NCI-H2081 treated with DMSO at 0.1 percent for 48 hours (cell line): ENCODE measurements around the gene EREG.
"Not testable (repeated sequence)": the region's sequence is repeated elsewhere in the genome, so short reads cannot be mapped to it uniquely, and the experiment has no call there.

ENCODE experiments used
- DNase-seq: peaks from one replicate; lab custom pipeline; 2025; lab: John Stamatoyannopoulos, UW

The EREG gene

DNA sequence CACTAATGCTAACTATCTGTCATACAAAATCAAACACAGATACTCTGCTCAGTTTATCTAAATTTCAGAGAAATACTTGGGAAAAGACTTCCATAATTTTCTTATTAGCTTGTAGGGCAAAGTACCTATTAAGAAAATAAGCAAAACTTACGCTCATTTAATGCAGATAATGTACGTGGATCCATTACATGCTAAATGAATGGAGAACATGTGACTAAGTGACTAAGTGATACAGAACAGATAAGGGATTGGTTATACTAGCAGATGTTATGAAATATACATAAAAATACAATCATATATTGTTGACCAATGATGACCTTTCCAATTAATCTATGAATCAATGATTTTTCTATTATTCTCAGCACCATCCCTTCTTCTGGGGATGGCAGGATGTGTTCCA lies 25.7 kb downstream of the EREG start:
- no peak for DNase-seq

DNA sequence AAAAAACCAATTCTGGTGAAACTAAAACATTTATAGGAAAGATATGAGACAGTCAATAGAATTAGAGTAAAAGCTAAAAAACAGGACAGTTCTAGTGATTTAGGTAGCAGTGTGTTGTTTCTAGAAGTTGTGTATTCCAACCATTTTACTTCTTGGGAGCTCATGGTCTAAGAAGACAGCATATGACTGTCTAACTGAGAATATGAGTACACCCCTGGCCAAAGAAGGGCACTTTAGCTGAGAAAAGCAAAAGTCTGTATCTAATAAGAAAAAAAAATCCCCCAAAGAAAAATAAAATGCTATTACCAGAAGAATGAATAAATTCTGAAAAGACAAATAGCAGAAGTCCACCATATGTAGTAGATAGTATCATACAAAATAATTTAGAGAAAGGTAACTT lies 26.4 kb downstream of the EREG start:
- DNase-seq, result no peak

- DNase-seq, result no peak
These were observed 27.0 kb downstream of the EREG start for GRCh38 chr4:74391890-74392475.

- no peak for DNase-seq
These were observed 29.7 kb downstream of the EREG start for GRCh38 chr4:74394476-74395136.

DNA sequence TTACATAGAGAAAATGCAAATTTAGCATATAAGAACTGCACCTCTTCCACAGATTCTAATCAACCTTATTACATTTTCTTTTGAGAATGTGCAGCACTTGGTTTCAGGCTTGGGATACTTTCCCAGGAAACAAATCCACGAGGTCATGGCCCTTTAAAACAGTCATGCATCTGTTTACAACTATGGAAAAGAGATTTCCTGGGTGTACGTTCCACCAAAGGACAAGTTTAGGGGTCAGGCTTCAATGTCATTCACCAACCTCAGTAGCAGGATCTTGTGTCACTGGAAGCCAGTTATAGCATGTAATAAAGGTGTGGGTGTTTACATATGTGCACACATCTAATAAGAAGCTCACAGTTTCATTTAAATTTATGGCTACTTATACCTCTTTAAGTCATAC lies 30.7 kb downstream of the EREG start:
- DNase-seq, result no peak

DNA sequence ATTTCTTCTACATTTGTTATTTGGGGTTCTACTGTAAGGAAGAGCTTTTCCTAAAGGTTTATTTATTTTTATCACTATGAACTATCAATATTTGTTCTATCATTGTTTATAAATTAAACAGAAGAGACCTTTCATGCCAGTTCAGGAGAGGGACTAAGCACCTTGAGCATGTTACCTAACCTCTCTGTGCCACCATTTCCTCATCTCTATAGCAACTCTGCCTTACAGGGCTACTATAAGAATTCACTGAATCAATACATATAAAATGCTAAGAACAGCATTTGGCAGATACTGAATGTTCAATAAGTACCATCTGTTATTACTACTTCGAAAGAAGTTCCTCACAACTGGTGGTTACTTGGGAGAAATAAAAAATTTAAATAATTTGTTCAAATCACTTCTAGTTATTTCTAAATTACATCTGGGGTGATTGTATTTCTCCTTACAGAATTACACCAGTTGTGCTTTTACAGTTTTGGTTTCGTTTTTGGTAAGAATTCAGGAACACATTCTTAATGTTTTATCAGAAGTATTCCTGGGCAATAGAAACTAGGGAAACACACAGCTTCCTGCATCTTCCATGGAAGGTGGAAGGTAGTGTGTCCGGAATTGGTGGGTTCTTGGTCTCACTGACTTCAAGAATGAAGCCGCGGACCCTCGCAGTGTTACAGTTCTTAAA lies 32.9 kb downstream of the EREG start:
- DNase-seq, result no peak

DNA sequence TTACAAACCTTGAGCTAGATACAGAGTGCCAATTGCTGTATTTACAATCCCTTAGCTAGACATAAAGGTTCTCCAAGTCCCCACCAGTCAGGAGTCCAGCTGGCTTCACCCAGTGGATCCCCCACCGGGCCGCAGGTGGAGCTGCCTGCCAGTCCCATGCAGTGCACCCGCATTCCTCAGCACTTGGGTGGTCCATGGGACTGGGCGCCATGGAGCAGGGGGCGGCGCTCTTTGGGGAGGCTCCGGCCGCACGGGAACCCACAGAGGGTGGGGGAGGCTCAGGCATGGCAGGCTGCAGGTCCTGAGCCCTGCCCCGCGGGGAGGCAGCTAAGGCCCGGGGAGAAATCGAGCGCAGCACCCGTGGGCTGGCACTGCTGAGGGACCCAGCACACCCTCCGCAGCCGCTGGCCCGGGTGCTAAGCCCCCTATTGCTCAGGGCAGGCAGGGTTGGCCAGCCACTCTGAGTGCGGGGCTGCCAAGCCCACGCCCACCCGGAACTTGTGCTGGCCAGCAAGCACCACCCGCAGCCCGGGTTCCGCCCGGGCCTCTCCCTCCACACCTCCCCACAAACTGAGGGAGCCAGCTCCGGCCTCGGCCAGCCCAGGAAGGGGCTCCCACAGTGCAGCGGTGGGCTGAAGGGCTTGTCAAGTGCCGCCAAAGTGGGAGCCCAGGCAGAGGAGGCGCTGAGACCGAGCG lies 34.1 kb downstream of the EREG start:
- DNase-seq, result not testable (repeated sequence)

GRCh38 chr4:74400395-74400794 lies 35.5 kb downstream of the EREG start:
- no peak for DNase-seq

GRCh38 chr4:74402692-74403456 lies 37.9 kb downstream of the EREG start:
- no peak for DNase-seq

GRCh38 chr4:74407891-74408290 lies 42.9 kb downstream of the EREG start:
- DNase-seq, result no peak

DNA sequence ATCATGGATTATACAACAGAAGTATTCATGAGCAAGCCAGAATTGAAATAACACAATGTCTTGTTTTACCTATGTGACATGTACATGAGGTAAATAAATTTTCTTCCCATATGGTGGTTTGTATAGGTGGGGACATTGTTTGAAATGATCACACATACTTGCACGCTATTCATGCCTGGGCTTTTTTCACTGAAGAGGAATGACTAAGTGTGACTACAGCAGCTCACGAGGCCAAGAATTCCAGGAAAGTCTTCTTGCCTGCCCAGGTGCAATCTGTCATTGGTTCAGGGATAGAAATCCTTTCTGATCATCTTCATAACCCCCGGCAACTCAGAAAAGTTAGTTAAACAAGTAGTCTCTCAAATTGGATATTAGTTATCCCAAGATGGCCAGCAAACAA lies 43.7 kb downstream of the EREG start:
- DNase-seq, result no peak

DNA sequence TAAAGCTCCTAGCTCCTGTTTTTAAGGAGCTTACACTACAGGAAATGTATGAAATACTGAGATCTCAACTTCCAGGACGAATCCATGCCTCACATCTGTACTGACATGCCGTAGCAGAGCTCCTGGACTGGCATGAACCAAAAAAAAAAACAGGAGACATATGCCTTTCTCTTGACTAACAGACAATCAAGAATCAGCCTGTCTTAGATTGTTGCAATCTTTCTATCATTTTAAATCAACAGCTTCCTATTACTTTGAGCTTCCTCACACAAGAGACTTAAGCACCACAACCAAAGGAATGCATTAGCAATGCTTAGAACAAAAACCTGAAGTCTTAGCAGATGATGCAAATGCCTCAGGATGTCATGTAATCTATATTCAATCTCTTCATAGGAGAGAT lies 45.3 kb downstream of the EREG start:
- DNase-seq, result no peak

DNA sequence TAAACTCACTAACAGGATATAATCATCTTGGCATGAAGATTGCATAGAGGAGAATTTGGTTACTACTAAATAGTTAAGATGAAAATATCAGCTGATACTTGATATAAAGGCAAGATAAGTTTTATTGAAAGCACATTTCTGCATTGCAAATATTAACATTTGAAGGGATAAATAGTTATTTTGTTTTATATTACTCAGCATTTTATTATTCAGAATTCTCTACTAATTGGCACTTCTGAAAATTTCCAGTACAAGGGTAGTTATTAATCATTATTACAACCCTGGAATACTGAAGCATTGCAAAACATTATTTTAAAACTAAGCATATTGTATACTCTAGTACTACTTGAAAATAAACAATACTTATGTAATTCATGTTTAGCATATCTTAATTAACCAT lies 47.3 kb downstream of the EREG start:
- no peak for DNase-seq

GRCh38 chr4:74413265-74413664 lies 48.3 kb downstream of the EREG start:
- DNase-seq, result no peak

GRCh38 chr4:74414149-74414809 lies 49.3 kb downstream of the EREG start:
- DNase-seq, result no peak

DNA sequence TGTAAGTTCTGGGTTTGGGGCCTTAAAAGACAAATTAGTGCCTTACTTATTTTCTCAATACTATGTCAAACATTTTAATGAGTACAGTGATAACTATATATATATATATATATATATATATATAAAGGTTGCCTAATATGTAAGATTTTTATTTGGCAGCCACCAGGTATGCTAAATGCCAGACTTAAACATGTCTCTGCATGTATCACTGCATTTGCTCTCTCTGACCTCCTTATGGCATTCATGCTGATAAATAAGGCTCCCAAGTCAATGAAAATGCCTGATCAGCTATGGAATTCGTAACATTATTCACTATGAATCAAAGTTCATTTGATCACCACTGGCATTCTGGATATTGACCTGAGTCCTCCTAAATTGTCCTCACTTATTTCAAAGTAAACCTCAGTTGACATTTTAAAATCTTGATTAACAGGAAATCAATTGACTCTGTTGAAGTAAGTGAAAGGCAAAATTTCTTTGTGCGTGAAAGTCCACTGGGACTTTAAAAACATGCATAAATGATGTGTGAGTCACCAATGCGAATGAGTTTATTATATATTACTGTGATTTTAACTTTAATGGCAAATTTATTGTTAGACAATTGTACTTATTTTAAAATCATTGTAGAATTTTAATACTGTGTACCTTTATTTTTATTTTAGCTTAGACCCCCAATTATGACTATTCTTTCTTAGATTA lies 50.8 kb downstream of the EREG start:
- no peak for DNase-seq

DNA sequence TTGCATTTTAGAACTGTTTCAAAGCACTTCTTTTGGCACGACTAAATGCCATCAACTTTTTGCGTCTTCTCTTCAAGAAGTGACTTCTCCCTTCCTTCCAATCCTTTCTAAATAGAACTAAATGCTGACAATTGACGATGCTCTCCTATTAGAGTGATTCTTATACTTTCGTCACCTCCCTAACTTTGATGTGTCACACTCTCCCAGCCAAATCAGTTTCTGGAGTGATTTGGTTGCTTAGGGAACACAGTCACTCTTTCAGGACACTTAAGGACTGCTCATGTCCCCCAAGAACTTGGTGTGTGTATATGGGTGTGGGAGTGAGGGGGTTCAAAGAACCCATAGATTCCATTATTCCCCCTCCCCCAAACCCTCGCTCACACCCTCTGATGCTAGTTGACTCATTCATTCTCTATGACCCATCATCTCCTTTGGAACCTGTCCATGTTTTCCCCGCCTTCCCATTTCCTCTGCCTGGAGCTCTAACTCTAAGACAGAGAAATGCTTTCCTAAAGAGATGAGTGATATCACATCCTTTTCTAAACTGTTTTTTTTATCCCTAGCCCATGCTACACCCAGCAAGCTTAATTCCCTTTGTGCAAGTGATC lies 53.2 kb downstream of the EREG start:
- no peak for DNase-seq

DNA sequence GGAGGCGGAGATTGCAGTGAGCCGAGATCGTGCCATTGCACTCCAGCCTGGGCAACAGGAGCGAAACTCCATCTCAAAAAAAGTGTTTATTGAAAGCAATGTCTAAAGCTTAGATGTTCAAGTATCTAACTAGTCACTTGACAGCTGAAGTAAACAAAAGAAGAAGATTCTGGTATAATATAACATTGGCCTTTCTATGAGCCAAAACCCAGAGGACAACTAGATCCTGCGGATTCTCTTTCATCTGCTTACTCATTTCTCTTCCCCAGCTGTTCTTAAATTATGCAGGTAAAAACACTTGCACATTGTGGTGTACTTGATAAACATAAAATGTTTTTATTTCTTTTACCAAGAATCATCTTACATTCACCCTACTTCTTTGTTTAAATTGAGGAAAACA lies 55.9 kb downstream of the EREG start:
- no peak for DNase-seq

DNA sequence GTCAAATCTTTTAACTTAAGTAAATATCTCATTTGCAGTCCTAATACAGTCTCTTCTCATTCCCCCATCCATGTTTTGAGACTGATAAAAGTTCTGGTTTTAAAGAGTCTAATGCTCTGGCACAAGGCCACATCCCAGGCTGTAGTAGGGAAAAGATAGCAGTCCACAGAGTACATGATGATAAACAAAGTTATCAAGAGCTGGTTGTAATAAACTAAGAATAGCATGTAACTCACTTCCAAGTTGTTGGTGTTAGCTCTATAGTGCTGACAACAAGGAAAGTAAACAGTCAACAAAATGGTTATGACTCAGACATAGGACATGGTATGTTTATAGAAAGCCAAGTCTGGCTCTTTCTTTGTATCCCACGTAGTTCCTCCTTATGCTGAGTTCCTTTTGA lies 58.2 kb downstream of the EREG start:
- DNase-seq, result no peak

- DNase-seq, result no peak
These were observed 59.2 kb downstream of the EREG start for GRCh38 chr4:74424111-74424510.

DNA sequence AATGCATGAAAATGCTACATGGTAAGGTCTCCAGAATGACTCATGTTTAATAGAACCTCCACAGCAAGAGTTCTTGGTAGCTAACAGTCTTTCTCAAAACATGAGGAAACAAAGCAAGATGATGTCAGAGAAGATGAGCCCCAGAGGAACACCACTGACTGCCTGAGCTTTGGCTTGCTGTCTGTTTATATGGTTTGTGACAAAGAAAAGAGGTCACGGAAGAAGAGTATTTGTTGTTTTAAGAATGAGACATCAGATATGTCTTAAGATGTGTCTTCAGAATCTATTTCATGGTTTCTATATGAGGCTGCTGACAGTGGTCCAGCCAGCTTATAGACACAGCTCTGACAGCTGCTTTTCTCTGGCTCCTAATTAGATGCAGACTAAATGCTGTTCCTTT lies 61.2 kb downstream of the EREG start:
- no peak for DNase-seq
